ENCODE measurements around the gene FRMPD2. TPM values are rescaled to one million over a fixed set of nuclear protein-coding genes. Genes with fewer than 3 reads are reported as not detected.
A peak's percentile ranks its signal among the peaks of the same experiment; 100 is the strongest.

Gene FRMPD2
- total RNA-seq, 1 donor from 2014 or later: 1.6 TPM

DNA sequence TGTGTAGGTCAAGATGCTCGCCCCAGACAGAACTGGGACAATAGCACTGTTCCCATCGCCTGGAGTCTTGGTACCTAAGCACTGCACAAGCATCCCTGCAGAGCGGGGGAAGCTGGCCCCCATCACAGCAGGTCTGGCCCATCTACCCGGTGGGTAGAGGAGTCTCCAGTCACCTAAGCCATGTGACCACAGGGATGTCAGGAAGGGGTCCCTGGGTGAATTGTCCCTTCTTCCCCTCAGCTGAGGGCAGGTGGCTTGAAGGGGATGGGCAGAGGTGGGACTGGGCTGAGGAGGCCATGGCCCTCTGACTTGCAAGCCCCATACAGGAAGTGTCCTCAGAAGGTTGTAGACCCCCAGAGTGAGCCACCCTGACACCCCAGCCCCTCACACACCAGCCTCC lies 39.7 kb downstream of the FRMPD2 start:
- H3K27me3 Mint-ChIP-seq (ENCODE audit: unreplicated experiment): peaks cover 11% of the 10 kb centered on the region
- peaks cover 34% of the 10 kb centered on the region for H3K4me1 Mint-ChIP-seq (ENCODE audit: low read depth, unreplicated experiment)
- H3K9me3 Mint-ChIP-seq (ENCODE audit: unreplicated experiment): peaks cover 6% of the 10 kb centered on the region
- H3K36me3 Mint-ChIP-seq (ENCODE audit: unreplicated experiment): no peaks in the 10 kb centered on the region
- no peak for DNase-seq
- no peak for TF ChIP-seq CTCF (IDR thresholded peaks at IDR 0.05; ENCODE audit: partially characterized antibody, unreplicated experiment)
- no peak overlapping the region for H3K27ac Mint-ChIP-seq (ENCODE audit: unreplicated experiment)
- no peak overlapping the region for H3K4me3 Mint-ChIP-seq (ENCODE audit: unreplicated experiment)

DNA sequence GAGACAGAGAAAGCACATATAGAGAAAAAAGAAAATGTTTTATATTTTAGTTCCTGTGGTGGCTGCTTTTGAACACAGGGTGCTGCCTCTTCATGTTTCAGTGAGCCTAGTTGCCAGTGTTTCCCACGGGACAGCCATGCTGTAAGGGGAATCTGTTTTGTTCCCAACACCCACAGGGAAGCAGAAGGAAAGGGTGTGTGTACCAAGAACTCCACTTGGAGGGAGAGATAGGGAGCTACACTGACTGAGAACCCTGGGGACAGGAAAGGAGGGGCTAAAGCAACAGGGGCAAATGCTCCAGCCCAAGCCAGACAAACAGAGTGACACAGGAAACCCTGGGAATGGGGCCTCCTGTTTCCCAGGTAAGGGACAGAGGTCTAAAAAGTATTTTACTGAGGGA lies 40.2 kb downstream of the FRMPD2 start:
- Mint-ChIP-seq H3K4me3 (ENCODE audit: unreplicated experiment) (no peak overlapping the region), H3K4me1 (ENCODE audit: low read depth, unreplicated experiment) (peaks cover 33% of the 10 kb centered on the region), H3K36me3 (ENCODE audit: unreplicated experiment) (no peaks in the 10 kb centered on the region), H3K27me3 (ENCODE audit: unreplicated experiment) (peaks cover 11% of the 10 kb centered on the region), H3K9me3 (ENCODE audit: unreplicated experiment) (peaks cover 5% of the 10 kb centered on the region), H3K27ac (ENCODE audit: unreplicated experiment) (peak overlapping the region; percentile 77)
- no peak for TF ChIP-seq CTCF (IDR thresholded peaks at IDR 0.05; ENCODE audit: partially characterized antibody, unreplicated experiment)
- no peak for DNase-seq

GRCh38 chr10:48233559-48234005 lies 40.9 kb downstream of the FRMPD2 start:
- Mint-ChIP-seq H3K4me1 (ENCODE audit: low read depth, unreplicated experiment) (peaks cover 26% of the 10 kb centered on the region), H3K27ac (ENCODE audit: unreplicated experiment) (no peak overlapping the region), H3K9me3 (ENCODE audit: unreplicated experiment) (peaks cover 4% of the 10 kb centered on the region), H3K4me3 (ENCODE audit: unreplicated experiment) (no peak overlapping the region), H3K27me3 (ENCODE audit: unreplicated experiment) (peaks cover 11% of the 10 kb centered on the region), H3K36me3 (ENCODE audit: unreplicated experiment) (no peaks in the 10 kb centered on the region)
- TF ChIP-seq CTCF (IDR thresholded peaks at IDR 0.05; ENCODE audit: partially characterized antibody, unreplicated experiment): no peak
- DNase-seq: no peak

DNA sequence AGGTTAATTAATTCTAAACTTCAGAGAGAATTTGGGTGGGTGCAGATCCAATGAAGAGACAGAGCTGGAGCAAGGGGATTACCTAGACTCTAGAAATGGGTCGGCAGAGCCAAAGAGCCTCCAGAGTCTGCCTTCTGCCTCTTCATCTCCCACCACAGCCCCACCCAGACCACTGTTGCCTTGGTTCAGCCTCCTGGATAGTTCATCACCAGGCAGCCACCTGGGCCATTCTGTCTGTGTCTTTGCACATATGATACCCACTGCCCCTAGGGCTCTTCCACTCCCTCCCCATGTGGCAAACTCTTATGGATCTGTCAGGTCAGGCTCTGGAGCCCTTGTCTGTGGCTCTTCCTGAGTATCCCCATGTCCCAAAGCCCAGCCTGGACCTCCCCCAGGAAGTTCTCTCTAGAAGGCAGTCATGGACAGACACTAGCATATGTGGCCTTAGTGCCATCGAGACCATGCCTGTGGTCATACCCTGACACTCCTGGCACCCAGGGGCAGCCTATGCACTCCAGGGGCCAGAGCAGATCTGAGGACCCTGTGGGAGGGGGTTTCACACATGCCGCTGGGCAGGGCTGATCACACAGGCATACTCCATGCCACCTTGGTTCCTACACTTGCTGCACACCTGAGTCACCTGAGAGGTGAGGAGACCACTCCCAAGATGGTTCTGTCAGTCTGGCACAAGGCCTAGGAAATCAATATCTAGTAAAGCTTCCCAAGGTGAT lies 41.6 kb downstream of the FRMPD2 start:
- TF ChIP-seq CTCF (IDR thresholded peaks at IDR 0.05; ENCODE audit: partially characterized antibody, unreplicated experiment): no peak
- DNase-seq: no peak
- Mint-ChIP-seq H3K36me3 (ENCODE audit: unreplicated experiment) (no peaks in the 10 kb centered on the region), H3K27me3 (ENCODE audit: unreplicated experiment) (peaks cover 11% of the 10 kb centered on the region), H3K27ac (ENCODE audit: unreplicated experiment) (peak overlapping the region; percentile 31), H3K9me3 (ENCODE audit: unreplicated experiment) (peaks cover 4% of the 10 kb centered on the region), H3K4me1 (ENCODE audit: low read depth, unreplicated experiment) (peaks cover 26% of the 10 kb centered on the region), H3K4me3 (ENCODE audit: unreplicated experiment) (no peak overlapping the region)

DNA sequence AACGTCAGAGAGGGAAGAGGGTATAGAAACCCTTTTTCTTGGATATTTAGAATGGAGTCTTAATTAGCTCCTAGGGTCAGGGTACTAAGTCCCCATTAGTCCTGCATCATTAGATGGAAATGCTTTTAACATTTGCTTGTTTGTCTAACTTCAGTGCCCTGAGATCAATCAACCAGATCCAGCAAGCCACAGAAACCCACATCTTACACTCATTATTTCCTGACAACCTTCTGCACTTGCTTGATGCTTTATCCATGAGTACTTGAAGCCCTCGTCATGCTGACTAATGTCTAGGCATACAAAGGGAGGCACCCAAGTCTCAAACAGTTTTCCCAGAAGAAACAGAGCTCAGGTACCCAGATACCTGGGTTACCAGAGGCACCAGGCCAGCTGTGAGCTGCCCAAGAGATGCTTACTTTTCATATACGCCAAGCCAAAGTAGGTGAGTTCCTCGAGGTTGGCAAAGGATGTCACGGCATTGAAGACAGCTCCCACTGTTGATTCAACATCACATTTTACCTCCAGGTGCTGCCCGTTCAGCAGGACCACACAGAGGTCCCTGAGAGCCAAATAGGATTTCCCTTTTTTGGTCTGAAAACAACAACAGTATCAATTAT lies 42.7 kb downstream of the FRMPD2 start:
- no peak for DNase-seq

More for the DNA sequence above, 42.7 kb downstream of the FRMPD2 start:
- no peak overlapping the region for H3K4me3 Mint-ChIP-seq (ENCODE audit: unreplicated experiment)
- H3K36me3 Mint-ChIP-seq (ENCODE audit: unreplicated experiment): no peaks in the 10 kb centered on the region
- H3K9me3 Mint-ChIP-seq (ENCODE audit: unreplicated experiment): peaks cover 7% of the 10 kb centered on the region
- TF ChIP-seq CTCF (IDR thresholded peaks at IDR 0.05; ENCODE audit: partially characterized antibody, unreplicated experiment): no peak
- H3K27me3 Mint-ChIP-seq (ENCODE audit: unreplicated experiment): peaks cover 11% of the 10 kb centered on the region
- no peak overlapping the region for H3K27ac Mint-ChIP-seq (ENCODE audit: unreplicated experiment)
- peaks cover 34% of the 10 kb centered on the region for H3K4me1 Mint-ChIP-seq (ENCODE audit: low read depth, unreplicated experiment)

All from glutamatergic neuron (in vitro differentiated cells).